Calu3 (cell line): ENCODE measurements around the gene TTC33. TPM values are rescaled to one million over a fixed set of nuclear protein-coding genes. Genes with fewer than 3 reads are reported as not detected.
"Not testable (repeated sequence)": the region's sequence is repeated elsewhere in the genome, so short reads cannot be mapped to it uniquely, and the experiment has no call there.

Experiments
- BruUV-seq: library from RNA; stranded (reverse); fragments of 400-500 nt; replicated peaks from 2 replicates; lab custom pipeline; 2021; lab: Mats Ljungman, UMichigan
- CTCF ChIA-PET: fragments of 300-600 bp; sonication (Branson Sonifier 250); formaldehyde crosslinking; loops from one replicate; lab custom pipeline; 2022; ENCODE audit warnings: antibody characterized with exemption; lab: Charles Lee
- DNase-seq: peaks from one replicate; pipeline ENCODE4 v3.0.0; 2022
- H3K27ac Mint-ChIP-seq: one replicate; pipeline ENCODE4 v1.8.0; 2022; ENCODE audit warnings: mixed read lengths; ENCODE audit not compliant: unreplicated experiment
- H3K27me3 Mint-ChIP-seq: one replicate; pipeline ENCODE4 v1.8.0; 2022; ENCODE audit warnings: mixed read lengths; ENCODE audit not compliant: unreplicated experiment
- H3K36me3 Mint-ChIP-seq: one replicate; pipeline ENCODE4 v1.8.0; 2022; ENCODE audit warnings: mild to moderate bottlenecking, moderate library complexity, mixed read lengths; ENCODE audit not compliant: insufficient read depth, unreplicated experiment
- H3K4me1 Mint-ChIP-seq: one replicate; pipeline ENCODE4 v1.8.0; 2022; ENCODE audit warnings: mild to moderate bottlenecking, low read depth, mixed read lengths; ENCODE audit not compliant: unreplicated experiment
- H3K4me3 Mint-ChIP-seq: one replicate; pipeline ENCODE4 v1.8.0; 2022; ENCODE audit warnings: mild to moderate bottlenecking, low read depth, moderate library complexity, mixed read lengths; ENCODE audit not compliant: unreplicated experiment
- H3K9me3 Mint-ChIP-seq: one replicate; pipeline ENCODE4 v1.8.0; 2022; ENCODE audit warnings: low read depth, mixed read lengths; ENCODE audit not compliant: unreplicated experiment
- CTCF ChIP-seq: fragments of 200-600 bp; IDR thresholded peaks from one replicate; pipeline ENCODE4 v1.8.0; 2022; ENCODE audit warnings: antibody characterized with exemption; ENCODE audit not compliant: unreplicated experiment
- intact Hi-C: fragments of 100-400 bp; cut with micrococcal nuclease; formaldehyde crosslinking; loops from one replicate; pipeline ENCODE4 v1.10.0; 2022; ENCODE audit not compliant: unreplicated experiment
- total RNA-seq: library from RNA; stranded (reverse); gene quantifications from 2 replicates; pipeline ENCODE4 v1.2.3, GENCODE V29; 2022

TTC33 gene
- total RNA-seq, 1 experiment from 2014 or later: 11.3 TPM

- intact Hi-C loops: loop anchor here (10.0 kb wide), 1 partner anchor 349 kb away; no protein-coding TSS in a partner anchor
- CTCF ChIA-PET: no interaction called here
Measured at GRCh38 chr5:40733434-40733833, 22.3 kb downstream of the TTC33 start.

GRCh38 chr5:40722497-40722911, 33.3 kb downstream of the TTC33 start:
- intact Hi-C loops, BruUV-seq, H3K27me3 Mint-ChIP-seq, DNase-seq, CTCF ChIA-PET, H3K4me1 Mint-ChIP-seq, H3K27ac Mint-ChIP-seq, H3K36me3 Mint-ChIP-seq, H3K9me3 Mint-ChIP-seq, H3K4me3 Mint-ChIP-seq: not testable (repeated sequence)

More at GRCh38 chr5:40733434-40733833, 22.3 kb downstream of the TTC33 start:
- no peak for TF ChIP-seq CTCF
- no peak for DNase-seq
- Mint-ChIP-seq H3K9me3 (peaks cover 2% of the 10 kb centered on the region), H3K27ac (peak overlapping the region; percentile 73), H3K4me3 (no peak overlapping the region), H3K4me1 (peaks cover 29% of the 10 kb centered on the region), H3K36me3 (no peaks in the 10 kb centered on the region), H3K27me3 (no peaks in the 10 kb centered on the region)
- no TSS peak for BruUV-seq

- H3K27me3 Mint-ChIP-seq: no peaks in the 10 kb centered on the region
- no peak overlapping the region for H3K27ac Mint-ChIP-seq
- no peaks in the 10 kb centered on the region for H3K36me3 Mint-ChIP-seq
- no peak for DNase-seq
- no peaks in the 10 kb centered on the region for H3K9me3 Mint-ChIP-seq
- BruUV-seq: no TSS peak
- H3K4me1 Mint-ChIP-seq: no peaks in the 10 kb centered on the region
- CTCF ChIA-PET: no interaction called here
- TF ChIP-seq CTCF: no peak
- no peak overlapping the region for H3K4me3 Mint-ChIP-seq
- intact Hi-C loops: no loop called here
Measured at GRCh38 chr5:40720069-40720468, 35.7 kb downstream of the TTC33 start.

DNA sequence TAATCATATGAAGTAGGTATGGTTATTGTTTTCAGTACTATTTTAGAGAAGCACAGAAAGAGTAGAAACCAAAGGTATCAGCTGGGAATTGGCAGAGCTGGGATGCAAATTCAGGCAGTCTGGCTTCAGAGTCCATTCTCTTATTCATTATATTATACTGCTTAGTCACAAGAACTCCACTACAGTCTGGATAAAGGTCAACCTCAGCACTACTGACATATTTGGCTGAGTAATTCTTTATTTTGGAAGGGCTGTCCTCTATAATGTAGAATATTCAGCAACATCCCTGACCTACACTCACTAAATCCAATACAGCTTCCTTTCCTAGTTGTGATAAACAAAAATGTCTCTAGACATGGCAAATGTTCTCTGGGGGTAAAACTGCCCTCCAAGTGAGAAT, 38.5 kb downstream of the TTC33 start:
- Mint-ChIP-seq H3K4me3 (no peak overlapping the region), H3K4me1 (no peaks in the 10 kb centered on the region), H3K36me3 (no peaks in the 10 kb centered on the region), H3K27ac (no peak overlapping the region), H3K27me3 (no peaks in the 10 kb centered on the region), H3K9me3 (no peaks in the 10 kb centered on the region)
- DNase-seq: no peak
- no peak for TF ChIP-seq CTCF
- CTCF ChIA-PET: interaction anchor here (0.7 kb wide), 1 partner anchor 31 kb away, joined by 7 read pairs; no protein-coding TSS in a partner anchor
- no TSS peak for BruUV-seq
- intact Hi-C loops: no loop called here

DNA sequence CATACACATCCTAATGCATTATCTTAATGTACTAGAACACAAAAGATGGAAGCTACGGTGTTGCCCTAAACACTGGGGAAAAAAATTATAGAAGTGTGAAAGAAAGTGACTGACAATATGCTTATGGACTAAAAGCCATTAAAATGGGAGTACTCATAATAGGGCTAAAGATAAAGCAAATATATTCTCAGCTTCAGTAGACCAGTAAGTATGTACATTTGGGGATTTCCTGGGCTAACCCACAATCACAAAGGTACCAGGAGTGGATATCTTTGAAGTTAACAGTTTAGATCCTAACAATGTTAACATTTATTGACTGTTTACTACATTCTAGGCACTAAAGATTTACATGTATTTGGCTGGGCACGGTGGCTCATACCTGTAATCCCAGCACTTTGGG, 39.2 kb downstream of the TTC33 start:
- no peak for TF ChIP-seq CTCF
- intact Hi-C loops: no loop called here
- no peaks in the 10 kb centered on the region for H3K27me3 Mint-ChIP-seq
- no peaks in the 10 kb centered on the region for H3K36me3 Mint-ChIP-seq
- H3K4me3 Mint-ChIP-seq: no peak overlapping the region
- H3K27ac Mint-ChIP-seq: no peak overlapping the region
- no peaks in the 10 kb centered on the region for H3K4me1 Mint-ChIP-seq
- no peak for DNase-seq
- BruUV-seq: no TSS peak
- no peaks in the 10 kb centered on the region for H3K9me3 Mint-ChIP-seq
- CTCF ChIA-PET: interaction anchor here (0.5 to 0.8 kb wide), 2 partner anchors 30 to 169 kb away, joined by 3 read pairs; no protein-coding TSS in a partner anchor
